MG63 (cell line): ENCODE data around the gene DHX30. TPM values are rescaled to one million over a fixed set of nuclear protein-coding genes. Genes with fewer than 3 reads are reported as not detected.
"Not testable (repeated sequence)": the region's sequence is repeated elsewhere in the genome, so short reads cannot be mapped to it uniquely, and the experiment has no call there.

Source experiments
- DNase-seq: peaks from one replicate; pipeline ENCODE4 v3.0.0-alpha.2; 2020
- H3K27me3 ChIP-seq: fragments of 250-450 bp; sonication (Bioruptor Pico); 2 replicates; pipeline ENCODE4 v1.5.1; 2020; ENCODE audit warnings: mild to moderate bottlenecking, moderate library complexity
- H3K36me3 ChIP-seq: fragments of 250-450 bp; sonication (Bioruptor Pico); 2 replicates; pipeline ENCODE4 v1.5.1; 2020; ENCODE audit warnings: mild to moderate bottlenecking, moderate library complexity
- H3K4me3 ChIP-seq: fragments of 250-450 bp; sonication (Bioruptor Pico); 2 replicates; pipeline ENCODE4 v1.5.1; 2020; ENCODE audit warnings: mild to moderate bottlenecking, moderate library complexity
- H3K9me3 ChIP-seq: fragments of 250-450 bp; sonication (Bioruptor Pico); 2 replicates; pipeline ENCODE4 v1.5.1; 2020; ENCODE audit warnings: mild to moderate bottlenecking, moderate library complexity
- total RNA-seq: library from RNA; depleted of rRNA; stranded (reverse); fragments of >200 nt; shearing (Covaris generic); gene quantifications from 2 replicates; pipeline ENCODE4 v1.2.3, GENCODE V29; 2014; ENCODE audit warnings: low replicate concordance

The DHX30 gene
- total RNA-seq, 1 experiment from 2014 or later = 60.1 TPM

DNA sequence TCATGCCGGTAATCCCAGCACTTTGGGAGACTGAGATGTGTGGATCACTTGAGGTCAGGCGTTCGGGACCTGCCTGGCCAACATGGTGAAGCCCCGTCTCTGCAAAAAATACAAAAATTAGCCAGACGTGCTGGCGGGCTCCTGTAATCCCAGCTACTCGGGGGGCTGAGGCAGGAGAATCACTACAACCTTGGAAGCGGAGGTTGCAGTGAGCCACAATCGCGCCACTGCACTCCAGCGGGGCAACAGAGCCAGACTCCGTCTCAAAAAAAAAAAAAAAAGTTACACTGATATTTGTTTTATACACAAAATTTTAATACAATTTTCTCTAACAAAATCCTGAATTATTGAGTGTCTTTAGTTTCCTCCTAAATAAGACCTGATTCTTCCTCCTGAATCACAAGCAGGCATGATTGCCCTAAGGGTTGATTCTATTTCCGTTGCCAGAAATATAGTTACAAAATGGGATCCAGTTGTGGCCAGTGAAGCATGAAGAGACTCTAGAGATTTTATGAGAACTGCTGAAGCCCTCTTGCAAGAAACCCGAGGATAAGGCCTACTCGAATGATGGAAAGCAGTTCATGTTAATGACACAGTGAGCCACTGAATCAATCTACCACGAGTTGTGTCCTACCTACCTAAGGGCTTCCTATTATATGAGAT is 11.6 kb upstream of the DHX30 start:
- H3K9me3 ChIP-seq = no peaks in the 10 kb centered on the region
- no peaks in the 10 kb centered on the region for H3K27me3 ChIP-seq
- no peaks in the 10 kb centered on the region for H3K36me3 ChIP-seq
- DNase-seq = no peak
- no peak overlapping the region for H3K4me3 ChIP-seq

DNA sequence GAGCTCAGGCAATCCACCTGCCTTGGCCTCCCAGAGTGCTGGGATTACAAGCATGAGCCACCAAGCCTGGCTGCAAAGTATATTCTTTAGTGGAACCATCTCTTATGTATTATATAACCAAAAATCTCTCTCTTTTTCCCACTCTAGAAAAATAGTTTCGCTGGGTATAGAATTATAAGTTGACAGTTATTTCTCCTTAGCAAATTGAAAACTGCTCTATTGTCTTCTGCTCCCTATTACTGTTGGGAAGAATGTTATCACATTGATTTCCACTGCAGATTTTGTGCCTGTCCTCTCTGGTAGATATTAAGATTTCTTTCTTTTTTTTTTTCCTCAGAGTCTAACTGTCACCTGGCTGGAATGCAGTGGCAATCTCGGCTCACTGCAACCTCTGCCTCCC is 10.2 kb upstream of the DHX30 start:
- Histone ChIP-seq H3K4me3 (no peak overlapping the region), H3K36me3 (no peaks in the 10 kb centered on the region), H3K27me3 (no peaks in the 10 kb centered on the region), H3K9me3 (no peaks in the 10 kb centered on the region)
- no peak for DNase-seq

- no peaks in the 10 kb centered on the region for H3K27me3 ChIP-seq
- DNase-seq = no peak
- no peaks in the 10 kb centered on the region for H3K36me3 ChIP-seq
- H3K4me3 ChIP-seq = no peak overlapping the region
- no peaks in the 10 kb centered on the region for H3K9me3 ChIP-seq
Observed at GRCh38 chr3:47794544-47794943, 8.4 kb upstream of the DHX30 start.

- Histone ChIP-seq H3K27me3 (no peaks in the 10 kb centered on the region), H3K4me3 (no peak overlapping the region), H3K9me3 (no peaks in the 10 kb centered on the region), H3K36me3 (no peaks in the 10 kb centered on the region)
- DNase-seq = no peak
Observed at GRCh38 chr3:47799733-47800132, 3.2 kb upstream of the DHX30 start.

- no peak for DNase-seq
- Histone ChIP-seq H3K9me3 (no peaks in the 10 kb centered on the region), H3K36me3 (peaks cover 5% of the 10 kb centered on the region), H3K4me3 (peak overlapping the region; percentile 72), H3K27me3 (no peaks in the 10 kb centered on the region)
Observed at GRCh38 chr3:47803480-47804025, 615 bp downstream of the DHX30 start.

- Histone ChIP-seq H3K4me3 (no peak overlapping the region), H3K36me3 (peaks cover 5% of the 10 kb centered on the region), H3K9me3 (no peaks in the 10 kb centered on the region), H3K27me3 (no peaks in the 10 kb centered on the region)
- no peak for DNase-seq
Observed at GRCh38 chr3:47804577-47804976, 1.6 kb downstream of the DHX30 start.

GRCh38 chr3:47813551-47814177 is 10.7 kb downstream of the DHX30 start:
- Histone ChIP-seq H3K27me3 (no peaks in the 10 kb centered on the region), H3K36me3 (peaks cover 13% of the 10 kb centered on the region), H3K9me3 (no peaks in the 10 kb centered on the region), H3K4me3 (no peak overlapping the region)
- no peak for DNase-seq

DNA sequence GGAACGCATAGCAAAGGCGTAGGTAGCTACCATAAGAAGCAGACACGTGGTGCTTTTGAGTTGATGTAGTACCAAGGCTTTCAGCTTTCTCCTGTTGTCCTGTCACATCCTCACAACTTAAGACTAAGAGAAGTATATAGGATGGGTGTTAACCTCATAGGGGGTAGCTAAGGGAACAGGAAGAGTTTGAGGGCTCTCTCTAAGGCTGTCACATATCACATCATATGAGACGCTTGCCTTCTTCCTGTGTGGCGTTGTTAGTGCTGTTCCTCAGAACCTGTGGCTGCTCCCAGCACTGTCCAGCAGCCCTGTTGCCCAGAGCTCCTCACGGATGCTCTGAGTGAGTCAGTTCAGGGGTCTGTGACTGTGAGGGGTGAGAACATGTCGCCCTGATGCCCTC is 14.7 kb downstream of the DHX30 start:
- Histone ChIP-seq H3K9me3 (no peaks in the 10 kb centered on the region), H3K36me3 (no peaks in the 10 kb centered on the region; the same call in 1 of the 2 replicates), H3K4me3 (no peak overlapping the region), H3K27me3 (no peaks in the 10 kb centered on the region)
- DNase-seq = no peak

- Histone ChIP-seq H3K9me3 (no peaks in the 10 kb centered on the region), H3K36me3 (peaks cover 27% of the 10 kb centered on the region), H3K4me3 (peak overlapping the region; percentile 91), H3K27me3 (no peaks in the 10 kb centered on the region)
- DNase-seq = peak; percentile 85
Observed at GRCh38 chr3:47824541-47825473, 21.9 kb downstream of the DHX30 start.

DNA sequence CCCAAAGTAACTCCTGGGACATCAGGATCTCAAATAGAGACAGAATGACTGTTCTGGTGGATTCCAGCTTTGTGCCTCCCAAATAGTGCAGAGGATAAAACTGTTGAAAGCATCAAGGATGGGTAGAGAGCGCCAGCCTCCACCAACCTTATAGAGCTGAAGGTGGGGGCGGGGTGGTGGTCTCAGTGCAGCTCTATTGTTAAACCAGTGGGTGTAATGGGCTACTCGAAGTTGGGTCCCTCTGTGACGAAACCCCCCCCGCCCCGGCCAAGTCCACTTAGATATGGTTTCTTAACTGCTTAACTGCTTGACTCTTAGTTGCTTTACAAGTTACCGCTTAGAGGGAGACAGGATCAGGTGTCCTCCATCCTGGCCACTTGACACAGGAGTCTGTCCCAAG is 22.7 kb downstream of the DHX30 start:
- peaks cover 28% of the 10 kb centered on the region for H3K36me3 ChIP-seq
- no peak for DNase-seq
- no peaks in the 10 kb centered on the region for H3K27me3 ChIP-seq
- no peaks in the 10 kb centered on the region for H3K9me3 ChIP-seq
- H3K4me3 ChIP-seq = peak overlapping the region; percentile 91

DNA sequence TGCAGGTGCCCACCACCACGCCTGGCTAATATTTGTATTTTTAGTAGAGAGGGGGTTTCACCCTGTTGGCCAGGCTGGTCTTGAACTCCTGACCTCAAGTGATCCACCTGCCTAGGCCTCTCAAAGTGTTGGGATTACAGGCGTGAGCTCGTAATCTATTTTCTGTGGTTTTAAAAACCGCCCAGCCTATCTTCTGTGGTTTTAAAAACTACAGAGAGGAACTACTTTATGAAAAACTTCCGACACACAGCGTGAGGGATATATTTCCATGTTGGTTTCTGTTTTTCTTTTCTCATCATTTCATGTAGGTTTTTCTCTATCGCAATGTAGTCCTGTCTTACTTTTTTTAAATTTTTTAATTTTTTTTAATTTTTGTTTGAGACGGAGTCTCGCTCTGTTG is 26.5 kb downstream of the DHX30 start:
- H3K36me3 ChIP-seq = peaks cover 33% of the 10 kb centered on the region
- not testable (repeated sequence) for H3K27me3 ChIP-seq, H3K4me3 ChIP-seq, H3K9me3 ChIP-seq, DNase-seq

DNA sequence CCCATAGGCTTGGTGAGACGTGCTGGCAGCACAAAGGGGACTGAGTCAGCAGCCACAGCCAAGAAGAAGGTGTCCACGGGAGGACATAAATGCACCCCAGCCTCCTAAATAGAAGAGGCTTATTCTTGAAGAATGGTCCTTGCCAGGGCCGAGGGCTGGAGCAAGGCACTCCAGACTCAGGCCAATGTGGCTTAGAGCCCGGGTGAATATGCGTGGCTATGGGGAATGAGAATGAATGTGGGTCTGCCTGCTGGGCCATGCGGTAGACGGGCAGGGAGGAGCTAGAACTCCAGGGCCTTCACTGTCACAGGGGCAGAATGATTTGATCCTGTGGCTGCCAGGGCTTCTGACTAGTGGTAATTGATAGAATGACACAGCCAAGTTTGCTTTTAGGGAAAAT is 34.0 kb downstream of the DHX30 start:
- H3K4me3 ChIP-seq = no peak overlapping the region

GRCh38 chr3:47838503-47838902 is 35.6 kb downstream of the DHX30 start:
- Histone ChIP-seq H3K4me3 (no peak overlapping the region), H3K9me3 (no peaks in the 10 kb centered on the region), H3K27me3 (no peaks in the 10 kb centered on the region), H3K36me3 (peaks cover 27% of the 10 kb centered on the region)
- DNase-seq = no peak

More for the DNA sequence above, 34.0 kb downstream of the DHX30 start:
- H3K36me3 ChIP-seq = peaks cover 23% of the 10 kb centered on the region
- no peaks in the 10 kb centered on the region for H3K27me3 ChIP-seq
- no peaks in the 10 kb centered on the region for H3K9me3 ChIP-seq
- DNase-seq = no peak

DNA sequence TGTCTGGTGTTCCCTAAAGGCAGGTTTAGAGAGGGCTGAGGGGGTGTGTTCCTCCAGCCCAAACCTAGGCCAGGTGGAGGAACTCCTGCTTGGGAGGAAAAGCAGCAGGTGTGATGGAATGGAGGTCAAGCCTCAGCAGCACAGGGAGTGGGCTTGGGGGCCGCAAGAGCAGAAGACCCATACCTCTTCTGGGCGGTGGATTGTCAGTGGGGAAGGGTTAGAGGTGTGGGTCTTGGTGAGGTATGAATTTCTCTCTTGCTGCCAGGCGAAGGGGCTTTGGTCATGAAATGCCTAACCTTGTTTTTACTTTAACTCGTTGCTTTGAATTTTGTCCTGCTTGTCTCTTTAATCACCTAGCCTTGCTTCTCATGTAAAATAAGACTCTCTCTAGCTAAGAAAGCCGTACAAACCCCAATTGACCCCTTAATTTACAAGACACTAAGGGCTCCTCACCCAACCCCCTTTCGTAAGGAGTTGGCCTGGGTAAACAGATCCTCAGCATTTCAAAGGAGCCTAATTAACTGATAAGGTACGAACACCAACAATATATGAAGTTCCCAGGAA is 38.9 kb downstream of the DHX30 start:
- no peak for DNase-seq
- Histone ChIP-seq H3K9me3 (no peaks in the 10 kb centered on the region), H3K36me3 (peaks cover 33% of the 10 kb centered on the region), H3K27me3 (no peaks in the 10 kb centered on the region), H3K4me3 (no peak overlapping the region)

GRCh38 chr3:47846186-47846879 is 43.4 kb downstream of the DHX30 start:
- Histone ChIP-seq H3K36me3 (peaks cover 40% of the 10 kb centered on the region), H3K4me3 (no peak overlapping the region), H3K9me3 (no peaks in the 10 kb centered on the region), H3K27me3 (no peaks in the 10 kb centered on the region)
- no peak for DNase-seq

- no peaks in the 10 kb centered on the region for H3K27me3 ChIP-seq
- no peak for DNase-seq
- no peaks in the 10 kb centered on the region for H3K9me3 ChIP-seq
- peaks cover 38% of the 10 kb centered on the region for H3K36me3 ChIP-seq
- H3K4me3 ChIP-seq = no peak overlapping the region
Observed at GRCh38 chr3:47846880-47847248, 43.9 kb downstream of the DHX30 start.
